VCaP (cell line): ENCODE data around the gene REL.

ENCODE experiments used
- H3K27ac ChIP-seq: fragments of 450-650 bp; 2 replicates; pipeline ENCODE4 v1.5.1; 2017
- TF ChIP-seq, protein P1 (sequence below): fragments of 450-650 bp; conservative IDR thresholded peaks from 2 replicates; pipeline ENCODE4 v1.5.1; 2017; ENCODE audit warnings: mild to moderate bottlenecking, moderate library complexity

The REL gene

DNA sequence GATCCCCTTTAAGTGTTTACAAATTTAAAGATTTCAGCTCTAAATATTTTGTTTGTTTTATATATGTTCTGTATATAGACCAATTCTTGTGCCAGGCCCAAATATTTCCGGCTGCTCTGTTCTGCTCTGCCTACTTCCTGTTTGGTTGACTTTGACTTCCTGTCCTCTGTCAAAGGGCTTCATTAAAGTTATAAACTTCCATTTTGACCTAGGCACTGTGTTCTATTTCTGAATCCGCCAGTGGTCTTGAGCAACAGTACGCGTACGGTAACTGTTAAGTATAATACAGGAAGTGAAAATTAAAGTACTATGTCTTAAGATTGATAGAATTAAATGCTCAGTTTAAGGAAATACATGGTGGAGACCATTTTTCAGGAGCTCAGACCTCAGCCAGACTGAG is 13.5 kb upstream of the REL start:
- H3K27ac ChIP-seq = no peak overlapping the region
- TF ChIP-seq, protein P1, sequence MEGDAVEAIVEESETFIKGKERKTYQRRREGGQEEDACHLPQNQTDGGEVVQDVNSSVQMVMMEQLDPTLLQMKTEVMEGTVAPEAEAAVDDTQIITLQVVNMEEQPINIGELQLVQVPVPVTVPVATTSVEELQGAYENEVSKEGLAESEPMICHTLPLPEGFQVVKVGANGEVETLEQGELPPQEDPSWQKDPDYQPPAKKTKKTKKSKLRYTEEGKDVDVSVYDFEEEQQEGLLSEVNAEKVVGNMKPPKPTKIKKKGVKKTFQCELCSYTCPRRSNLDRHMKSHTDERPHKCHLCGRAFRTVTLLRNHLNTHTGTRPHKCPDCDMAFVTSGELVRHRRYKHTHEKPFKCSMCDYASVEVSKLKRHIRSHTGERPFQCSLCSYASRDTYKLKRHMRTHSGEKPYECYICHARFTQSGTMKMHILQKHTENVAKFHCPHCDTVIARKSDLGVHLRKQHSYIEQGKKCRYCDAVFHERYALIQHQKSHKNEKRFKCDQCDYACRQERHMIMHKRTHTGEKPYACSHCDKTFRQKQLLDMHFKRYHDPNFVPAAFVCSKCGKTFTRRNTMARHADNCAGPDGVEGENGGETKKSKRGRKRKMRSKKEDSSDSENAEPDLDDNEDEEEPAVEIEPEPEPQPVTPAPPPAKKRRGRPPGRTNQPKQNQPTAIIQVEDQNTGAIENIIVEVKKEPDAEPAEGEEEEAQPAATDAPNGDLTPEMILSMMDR = no peak

DNA sequence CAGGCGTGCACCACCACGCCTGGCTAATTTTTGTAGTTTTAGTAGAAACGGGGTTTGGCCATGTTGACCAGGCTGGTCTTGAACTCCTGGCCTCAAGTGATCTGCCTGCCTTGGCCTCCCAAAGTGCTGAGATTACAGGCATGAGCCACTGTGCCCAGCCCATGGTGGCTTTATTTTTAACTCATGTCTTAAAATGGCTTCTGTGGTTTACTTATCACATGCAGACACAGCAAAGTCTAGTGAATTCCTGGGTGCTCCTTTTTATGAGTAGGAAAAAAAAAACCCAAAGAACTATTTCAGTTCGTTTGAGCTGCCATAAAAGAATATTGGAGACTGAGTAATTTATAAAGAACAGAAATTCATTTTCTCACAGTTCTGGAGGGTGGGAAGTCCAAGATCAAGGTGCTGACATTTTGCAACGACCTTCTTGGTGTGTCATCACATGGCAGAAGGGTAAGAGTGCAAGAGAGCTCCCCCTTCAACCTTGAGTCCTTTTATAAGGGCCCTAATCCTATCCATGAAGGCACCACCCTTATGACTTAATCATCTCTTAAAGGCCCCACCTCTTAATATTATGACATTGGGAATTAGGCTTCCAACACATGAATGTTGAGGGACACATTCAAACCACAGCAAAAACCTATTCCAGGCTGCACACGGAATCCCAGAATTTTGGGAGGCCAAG is 12.6 kb upstream of the REL start:
- TF ChIP-seq, protein P1 = no peak
- H3K27ac ChIP-seq = no peak overlapping the region

DNA sequence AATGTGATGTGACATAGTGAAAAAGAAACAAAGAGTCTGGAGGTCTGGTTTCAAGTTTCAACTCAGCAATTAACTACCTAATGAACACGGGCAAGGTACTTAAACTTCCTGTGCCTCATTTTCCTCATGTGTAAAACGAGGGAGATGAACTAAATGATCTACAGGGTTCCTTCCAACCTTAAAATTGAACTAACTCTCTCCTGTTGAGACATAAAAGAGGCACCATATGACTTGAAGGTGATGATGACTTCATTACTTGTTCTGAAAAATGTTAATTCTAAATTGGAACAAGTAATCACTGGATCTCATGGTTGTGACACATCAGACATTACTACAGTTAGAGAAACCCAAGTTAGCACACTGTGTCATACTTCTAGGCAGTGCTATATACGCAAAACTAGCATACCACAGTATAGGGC is 8.9 kb upstream of the REL start:
- H3K27ac ChIP-seq = no peak overlapping the region
- TF ChIP-seq, protein P1 = no peak

DNA sequence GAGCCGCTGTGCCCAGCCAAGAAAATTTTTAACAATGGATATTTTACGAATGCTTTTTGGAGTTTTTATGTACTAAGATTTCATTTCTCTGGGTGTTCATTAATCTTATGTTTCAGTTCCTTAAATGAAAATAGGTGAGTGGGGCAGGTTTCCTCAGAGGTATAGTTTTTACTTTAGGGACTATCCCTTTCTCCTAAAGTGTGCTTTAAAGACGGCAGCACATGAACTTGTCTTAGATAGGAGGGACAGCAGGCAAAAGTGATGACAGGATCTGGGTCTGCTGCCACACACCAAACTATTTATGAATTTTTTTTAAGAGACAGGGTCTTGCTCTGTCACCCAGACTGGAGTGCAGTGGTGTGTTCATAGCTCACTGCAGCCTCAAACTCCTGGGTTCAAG is 8.0 kb upstream of the REL start:
- TF ChIP-seq, protein P1 = no peak
- no peak overlapping the region for H3K27ac ChIP-seq

DNA sequence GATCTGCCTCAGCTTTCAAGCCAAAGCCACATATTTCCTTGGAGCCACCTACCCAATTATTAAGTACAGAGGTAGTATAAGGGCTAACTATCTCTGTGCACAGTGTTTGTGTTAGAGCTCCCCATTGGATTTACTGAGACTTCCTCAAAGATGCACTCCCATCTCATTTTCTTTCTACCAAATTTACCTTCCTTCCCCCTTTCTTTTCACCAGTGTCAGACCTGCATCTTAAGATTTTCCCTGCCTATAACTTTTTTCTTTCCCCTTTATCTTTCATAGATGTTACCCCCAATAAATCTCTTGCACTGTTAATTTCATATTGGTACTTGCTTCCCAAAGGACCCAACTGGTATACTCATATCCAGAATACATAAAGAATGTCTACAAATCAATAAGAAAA is 5.9 kb upstream of the REL start:
- TF ChIP-seq, protein P1 = no peak
- no peak overlapping the region for H3K27ac ChIP-seq

DNA sequence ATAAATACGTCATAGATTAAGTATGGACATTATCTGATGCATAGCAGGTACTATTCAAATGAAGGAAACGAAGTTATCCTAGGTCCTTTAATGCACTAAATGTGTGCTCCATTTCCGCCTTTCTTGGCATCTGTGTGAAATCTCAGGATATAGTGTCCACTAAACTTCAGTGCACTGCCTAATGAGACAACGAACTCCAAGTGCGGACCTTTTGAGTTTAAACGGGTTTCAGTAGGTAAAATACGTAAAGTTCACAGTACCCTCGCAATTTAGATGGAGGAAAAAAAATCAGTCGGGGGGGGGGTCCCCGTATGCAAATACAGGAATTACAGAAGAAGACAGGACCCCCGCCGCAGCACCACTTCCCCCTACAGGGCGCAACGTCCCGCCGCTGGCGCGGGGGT is 729 bp upstream of the REL start:
- TF ChIP-seq, protein P1 = 0 out of 2 replicates have a peak, but pooled peaks have one; percentile 14
- H3K27ac ChIP-seq = peak overlapping the region; percentile 88

DNA sequence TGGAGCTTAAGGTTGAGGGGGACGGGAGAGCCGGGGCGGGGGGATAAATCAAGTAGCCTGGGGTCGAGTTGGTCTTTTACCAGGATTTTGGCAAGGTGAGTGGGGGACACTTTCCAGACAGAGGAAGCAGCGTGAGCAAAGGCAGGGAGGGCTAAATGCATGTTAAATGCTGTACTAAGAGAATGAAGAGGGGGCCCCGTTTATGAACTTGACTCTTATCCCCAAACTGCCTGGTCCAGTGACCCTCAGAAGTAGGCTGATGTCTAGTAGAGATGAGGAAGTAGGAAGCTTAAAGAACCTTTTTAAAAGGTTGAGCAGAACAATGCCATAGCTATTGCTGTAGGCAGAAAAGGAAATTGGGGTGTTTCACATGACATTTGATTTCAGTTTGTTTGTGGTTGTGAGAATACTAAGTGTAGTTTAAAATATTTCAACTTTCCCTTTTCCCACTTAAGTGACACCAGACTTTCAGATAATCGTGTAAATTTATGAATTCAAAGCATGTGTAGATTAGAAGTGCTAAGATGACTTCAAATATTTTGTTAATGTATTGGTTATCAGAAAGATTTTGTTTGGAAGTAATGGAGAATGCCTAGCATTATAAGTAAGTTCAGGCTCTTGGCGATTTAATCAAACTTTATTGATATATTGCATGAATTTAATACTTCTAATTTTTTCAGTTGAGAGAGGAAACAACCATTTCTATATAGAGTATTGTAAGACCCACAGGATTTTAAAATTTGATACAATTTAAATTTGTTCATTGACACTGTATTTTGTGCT is 1.8 kb downstream of the REL start:
- TF ChIP-seq, protein P1 = no peak
- H3K27ac ChIP-seq = peak overlapping the region; percentile 88
